SIG-M5 treated with dmso at 0.1 percent for 504 hours (cell line): Measurements from ENCODE around the gene BCL2L11.

Source experiments
- DNase-seq: peaks from one replicate; lab custom pipeline; 2025; ENCODE audit not compliant: unreplicated experiment; lab: John Stamatoyannopoulos, UW

BCL2L11 gene

DNA sequence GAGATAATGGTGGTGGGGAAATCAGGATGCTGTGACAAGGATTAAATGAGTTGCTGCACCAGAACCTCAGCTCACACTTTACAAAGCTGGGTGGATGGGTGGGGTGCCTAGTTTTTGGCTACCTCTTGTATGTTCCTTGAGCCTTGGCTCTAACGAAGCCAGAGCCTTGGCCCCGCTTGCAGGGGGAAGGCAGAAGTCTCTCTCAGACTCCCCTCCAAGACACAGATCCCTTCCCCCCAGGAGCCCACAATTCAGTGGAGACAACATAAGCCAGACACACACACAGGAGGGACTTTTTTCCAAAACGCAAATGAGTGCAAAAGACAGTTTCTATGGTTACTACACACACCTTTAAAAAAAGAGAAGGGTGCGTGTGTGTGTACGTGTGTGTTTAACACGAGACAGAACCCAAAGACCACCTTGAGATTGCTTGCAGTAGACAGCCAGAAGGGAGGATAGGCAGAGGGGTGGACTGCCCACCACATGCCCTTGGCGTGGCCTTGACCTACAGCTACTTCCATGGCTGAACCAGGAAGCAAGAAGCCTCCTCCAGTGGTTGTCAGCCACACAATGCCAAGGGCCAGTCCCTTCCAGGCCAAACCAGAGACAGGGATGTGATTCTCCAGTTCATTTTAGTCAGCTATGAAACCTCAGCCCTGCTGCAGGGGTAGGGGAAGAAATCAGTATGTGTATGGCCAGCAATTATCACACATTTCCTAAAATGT is 70.3 kb downstream of the BCL2L11 start:
- no peak for DNase-seq

DNA sequence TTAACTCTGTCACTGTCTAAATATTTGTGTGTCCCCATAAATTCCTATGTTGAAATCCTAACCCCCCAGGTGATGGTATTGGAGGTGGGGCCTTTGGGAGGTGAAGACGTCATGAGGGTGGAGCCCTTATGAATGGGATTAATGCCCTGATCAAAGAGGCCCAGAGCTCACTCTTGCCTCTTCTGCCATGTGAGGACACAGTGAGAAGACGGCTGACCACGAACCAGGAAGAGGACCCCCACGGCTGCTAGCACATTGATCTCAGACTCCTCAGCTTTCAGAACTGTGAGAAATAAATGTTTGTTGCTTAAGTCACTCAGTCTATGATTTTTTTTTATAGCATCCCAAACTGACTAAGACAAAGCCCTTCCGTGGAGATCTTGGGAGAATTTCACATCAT is 71.2 kb downstream of the BCL2L11 start:
- DNase-seq = no peak

DNA sequence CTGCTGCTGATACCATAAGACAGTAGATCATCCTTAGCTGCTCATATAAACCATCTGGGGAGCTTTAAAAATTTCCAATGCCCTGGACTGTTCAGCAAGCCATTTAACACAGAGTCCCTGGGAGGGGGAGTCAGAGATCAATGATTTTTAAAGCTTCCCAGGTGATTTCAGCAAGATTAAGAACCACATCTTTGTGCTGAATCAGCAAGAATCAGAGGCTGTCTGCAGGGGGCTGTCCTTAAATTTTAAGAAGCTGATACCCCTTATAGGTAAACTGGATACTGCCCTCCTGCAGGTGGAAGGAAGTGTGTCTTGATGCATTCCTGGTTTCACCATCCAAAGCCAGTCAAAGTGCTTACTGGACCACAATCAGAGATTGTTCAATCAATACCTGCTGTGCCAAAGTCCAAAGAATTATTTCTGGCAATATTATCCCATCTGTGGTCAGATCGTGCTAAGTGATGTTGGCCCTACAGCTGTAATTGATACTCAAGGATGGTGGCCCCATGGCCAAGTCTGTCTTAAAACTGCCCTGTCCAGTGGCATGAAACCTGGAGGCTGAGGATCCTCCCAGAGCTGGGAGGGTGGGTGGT is 72.2 kb downstream of the BCL2L11 start:
- no peak for DNase-seq

DNA sequence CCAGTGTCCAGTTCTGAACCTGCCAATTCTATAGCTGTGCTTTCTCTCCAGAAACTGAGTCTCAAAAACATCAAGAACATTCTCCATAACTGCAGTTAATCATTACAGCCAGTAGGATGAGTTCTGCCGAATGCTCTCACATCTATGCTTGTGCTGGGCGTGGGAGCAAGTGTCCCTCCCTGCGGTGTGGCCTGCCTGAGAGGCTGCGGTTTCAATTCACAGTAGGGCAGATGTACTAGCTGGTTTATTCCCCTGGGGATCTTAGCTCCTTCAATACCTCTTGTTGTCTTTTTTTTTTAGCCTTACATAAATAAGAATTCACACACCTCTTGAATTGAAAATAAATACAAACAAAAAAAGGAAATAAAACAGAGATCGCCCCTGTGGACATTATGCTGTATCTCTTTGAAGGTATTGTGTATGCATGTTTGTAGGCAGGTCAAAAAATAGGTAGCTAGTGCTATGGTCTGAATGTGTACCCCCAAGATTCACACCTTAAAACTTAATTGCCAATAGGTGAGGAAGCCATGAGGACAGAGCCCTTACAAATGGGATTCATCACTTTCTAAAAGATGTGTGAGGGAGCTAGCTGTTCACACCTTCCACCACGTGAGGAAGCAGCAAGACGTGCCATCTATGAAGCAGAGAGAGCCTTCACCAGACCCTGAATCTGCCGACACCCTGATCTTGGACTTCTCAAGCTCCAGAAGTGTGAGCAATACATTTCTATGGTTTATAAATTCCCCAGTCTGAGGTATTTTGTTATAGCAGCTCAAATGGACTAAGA is 74.3 kb downstream of the BCL2L11 start:
- no peak for DNase-seq

GRCh38 chr2:111196435-111196834 is 75.7 kb downstream of the BCL2L11 start:
- DNase-seq = no peak

DNA sequence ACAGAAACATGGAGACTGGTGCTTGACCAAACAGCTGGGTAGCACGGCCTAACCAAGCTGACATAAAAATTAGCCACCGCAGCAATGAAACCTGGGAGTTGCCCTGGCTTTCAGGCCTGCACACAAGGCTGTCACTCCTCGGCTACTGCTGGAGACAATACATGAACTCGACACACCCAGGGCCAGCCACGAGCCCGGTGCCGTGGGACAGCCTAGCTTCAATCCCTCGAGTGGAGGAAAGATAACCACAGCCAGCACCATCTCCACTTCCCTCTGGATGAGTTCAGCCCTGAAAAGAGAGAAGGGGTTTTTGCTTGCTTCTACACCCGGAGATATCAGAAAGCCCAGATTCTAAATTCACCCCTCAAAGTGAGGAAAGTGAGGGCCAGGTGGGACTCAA is 78.0 kb downstream of the BCL2L11 start:
- DNase-seq = no peak

GRCh38 chr2:111199840-111200239 is 79.1 kb downstream of the BCL2L11 start:
- no peak for DNase-seq

DNA sequence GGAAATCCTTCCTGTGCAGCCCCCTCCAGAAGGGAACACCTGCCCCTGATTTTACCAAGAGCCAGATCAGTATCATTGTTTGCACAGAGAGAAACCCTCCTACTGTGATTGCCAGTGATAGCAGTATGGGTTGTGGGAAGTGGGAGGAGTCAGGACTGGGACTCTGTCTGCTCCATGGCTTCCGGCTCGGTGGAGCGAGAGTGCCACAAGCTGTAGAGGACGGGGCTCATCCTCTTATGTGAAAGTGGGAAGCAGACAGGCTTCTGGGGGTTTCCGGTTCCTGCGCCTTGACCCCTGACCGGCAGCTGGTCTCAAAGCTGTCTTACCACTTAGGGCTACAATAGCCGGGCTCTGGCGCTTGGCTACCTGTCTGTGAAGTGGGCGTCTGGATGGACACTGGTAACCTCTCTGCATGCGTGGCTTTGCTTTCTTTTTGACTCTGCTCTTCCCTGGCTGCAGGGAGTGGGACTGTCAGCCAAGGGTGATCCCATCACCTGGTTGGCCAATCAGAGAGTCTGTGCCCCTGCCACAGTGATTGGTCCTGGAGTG is 79.7 kb downstream of the BCL2L11 start:
- DNase-seq = no peak

GRCh38 chr2:111201214-111201613 is 80.5 kb downstream of the BCL2L11 start:
- no peak for DNase-seq

DNA sequence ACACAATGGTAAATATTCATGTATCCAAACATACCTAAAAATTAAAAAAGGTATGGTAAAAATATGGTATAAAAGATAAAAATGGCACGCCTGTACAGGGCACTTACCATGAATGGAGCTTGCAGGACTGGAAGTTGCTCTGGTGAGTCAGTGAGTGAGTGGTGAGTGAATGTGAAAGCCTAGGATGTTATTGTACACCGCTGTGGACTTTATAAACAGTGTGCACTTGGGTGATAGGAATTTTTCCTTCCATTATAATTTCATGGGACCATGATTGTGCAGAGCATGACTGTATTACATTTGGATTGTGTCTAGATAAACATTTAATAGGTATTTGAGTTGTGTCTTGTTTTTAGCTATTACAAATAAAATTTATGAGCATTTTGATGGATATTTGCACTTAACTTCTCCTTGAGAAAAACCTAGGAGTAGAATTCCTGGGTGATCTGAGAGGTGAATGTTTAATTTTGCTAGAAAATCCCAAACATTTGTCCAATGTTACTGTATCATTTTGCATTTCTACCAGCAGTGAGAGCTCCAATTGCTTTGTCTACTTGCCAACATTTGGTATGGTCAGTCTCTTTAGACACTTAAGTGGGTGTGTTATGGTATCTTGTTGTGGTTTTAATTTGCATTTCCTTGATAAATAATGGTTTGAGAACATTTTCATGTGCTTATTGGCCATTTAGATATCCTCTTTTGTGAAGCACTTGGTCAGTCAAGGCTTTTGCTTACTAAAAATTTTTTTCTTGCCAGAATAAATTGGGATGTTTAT is 81.7 kb downstream of the BCL2L11 start:
- DNase-seq = no peak

DNA sequence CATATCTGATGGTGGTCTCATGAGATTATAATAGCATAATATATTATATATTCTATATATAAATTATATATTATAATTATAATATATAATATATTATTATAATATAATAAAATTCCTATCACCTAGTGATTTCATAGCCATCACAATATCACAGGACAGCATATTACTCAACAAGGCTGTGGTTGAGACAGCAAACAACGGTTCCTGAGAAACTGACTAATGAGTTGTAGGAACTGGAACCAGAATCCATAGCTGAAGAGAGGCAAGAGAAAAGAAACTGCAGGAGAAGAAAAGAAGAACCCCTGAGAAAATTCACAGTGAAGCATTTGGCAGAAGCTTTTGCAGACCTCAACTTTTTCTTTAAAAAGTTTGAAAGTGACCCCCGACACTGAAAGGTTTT is 84.0 kb downstream of the BCL2L11 start:
- DNase-seq = peak; percentile 18

- DNase-seq = no peak
Measured at GRCh38 chr2:111205774-111206173, 85.1 kb downstream of the BCL2L11 start.

GRCh38 chr2:111207851-111208250 is 87.1 kb downstream of the BCL2L11 start:
- DNase-seq = no peak

DNA sequence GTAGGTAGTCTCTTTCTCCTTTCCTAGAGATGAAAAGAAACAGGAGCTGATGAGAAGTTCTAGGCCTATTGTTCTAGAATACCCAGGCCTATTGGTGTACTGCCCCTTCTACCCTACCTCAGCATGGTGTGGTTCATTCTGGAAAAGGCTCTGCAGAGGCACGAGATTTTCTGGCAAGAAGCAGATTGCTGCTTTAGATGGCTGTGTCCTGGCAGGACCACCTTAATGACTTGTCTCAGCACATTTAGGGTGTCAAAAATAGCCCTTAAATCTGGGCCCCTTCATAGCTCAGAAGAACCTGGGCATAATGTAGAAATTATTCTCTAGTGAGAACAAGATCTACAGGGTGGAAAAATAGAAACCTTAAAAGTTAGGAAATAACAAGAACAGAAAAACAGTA is 87.9 kb downstream of the BCL2L11 start:
- no peak for DNase-seq

DNA sequence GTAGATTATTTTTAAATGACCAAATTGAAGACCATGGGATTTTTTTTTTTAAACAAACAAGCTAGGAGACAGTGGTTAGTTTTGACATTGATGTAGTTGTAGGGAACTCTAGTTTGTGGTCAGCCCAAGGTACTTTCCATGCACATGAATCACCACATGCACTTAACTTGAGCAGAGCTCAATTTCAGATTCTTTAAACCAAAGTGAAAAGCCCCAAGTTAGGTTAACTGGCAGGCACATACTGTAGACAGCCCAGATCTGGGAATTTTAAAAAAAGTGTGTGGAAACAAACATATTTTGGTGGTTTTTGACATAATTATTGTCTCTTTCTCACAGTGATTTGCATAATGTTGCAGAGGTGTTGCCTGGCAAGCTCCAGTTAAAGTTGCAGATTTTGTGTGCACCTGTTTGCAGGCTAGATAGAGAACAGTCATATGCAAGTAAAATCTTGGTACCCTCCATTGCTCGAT is 88.4 kb downstream of the BCL2L11 start:
- no peak for DNase-seq

GRCh38 chr2:111210036-111210435 is 89.3 kb downstream of the BCL2L11 start:
- DNase-seq = no peak

GRCh38 chr2:111213877-111214276 is 93.2 kb downstream of the BCL2L11 start:
- DNase-seq = no peak

DNA sequence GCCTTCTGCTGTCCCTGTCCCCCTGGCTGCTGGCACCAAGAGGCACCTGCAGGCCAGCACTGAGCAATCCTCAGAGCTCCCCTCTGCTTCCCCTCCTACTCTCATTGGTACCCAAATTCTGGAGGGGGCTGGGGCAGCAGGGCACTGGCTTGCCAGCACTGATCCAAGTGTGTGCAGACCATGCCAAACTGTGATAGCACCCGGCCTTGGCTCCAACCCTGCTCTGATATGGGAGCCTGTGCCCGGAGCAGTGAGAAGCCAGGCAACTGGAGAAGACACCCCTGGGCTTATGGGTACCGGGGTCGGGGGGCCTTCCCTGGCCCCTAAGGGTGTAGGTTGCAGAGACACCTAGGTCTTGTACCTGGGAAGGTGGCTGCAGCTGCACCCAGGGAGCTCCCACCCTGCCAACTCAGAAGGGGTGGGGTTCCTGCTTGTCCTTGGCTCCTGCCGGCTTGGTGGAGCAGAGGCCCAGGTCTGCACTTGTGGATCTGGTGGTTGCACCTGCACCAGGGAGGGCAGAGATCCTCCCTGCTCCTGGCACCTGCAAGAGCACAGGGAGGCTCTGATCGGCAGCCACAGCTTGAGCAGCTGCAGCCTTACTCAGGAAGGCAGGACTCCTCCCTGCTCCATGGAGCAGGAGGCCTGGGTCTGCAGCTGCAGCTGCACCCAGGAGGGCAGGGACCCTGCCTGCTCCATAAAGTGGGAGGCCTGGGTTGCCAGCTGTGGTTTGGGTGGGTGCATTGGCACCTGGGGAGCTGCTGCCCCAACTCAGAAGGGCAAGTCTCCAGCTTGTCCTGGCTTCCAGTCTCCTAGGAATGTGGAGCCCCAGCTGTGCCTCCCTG is 96.3 kb downstream of the BCL2L11 start:
- no peak for DNase-seq
